Esophagus muscularis mucosa (tissue), 4 donors: Measurements from ENCODE around the gene FKBP2. TPM values are rescaled to one million over a fixed set of nuclear protein-coding genes. Genes with fewer than 3 reads are reported as not detected.
A peak's percentile ranks its signal among the peaks of the same experiment; 100 is the strongest.

ENCODE experiments used
- DNase-seq: peaks from one replicate; pipeline ENCODE4 v3.0.0-alpha.2; 2017; ENCODE audit errors: extremely low spot score
- H3K27ac ChIP-seq, 4 donors: fragments of 200-600 bp; sonication (generic); replicated peaks in 1 of 4; 1 replicate in 3 of 4; 2 replicates in 1 of 4; pipeline ENCODE4 v1.5.1; 2016 to 2019; ENCODE audit warnings: mild to moderate bottlenecking in 1 of 4
- H3K27me3 ChIP-seq, 4 donors: fragments of 200-600 bp; sonication (generic); one replicate each; pipeline versions ENCODE4 v1.5.1 to v1.6.0; 2016 to 2019
- H3K36me3 ChIP-seq, 4 donors: fragments of 200-600 bp; sonication (generic); one replicate each; pipeline ENCODE4 v1.5.1; 2016 to 2019
- H3K4me1 ChIP-seq, 4 donors: fragments of 200-600 bp; sonication (generic); one replicate each; pipeline ENCODE4 v1.5.1; 2016 to 2019
- H3K4me3 ChIP-seq, 4 donors: fragments of 200-600 bp; sonication (generic); 1 replicate in 2 of 4; 2 replicates in 2 of 4; pipeline ENCODE4 v1.5.1; 2016 to 2019; ENCODE audit warnings: mild to moderate bottlenecking in 4 of 4, moderate library complexity in 1 of 4
- H3K9me3 ChIP-seq, 4 donors: fragments of 200-600 bp; sonication (generic); 1 replicate in 3 of 4; 2 replicates in 1 of 4; pipeline ENCODE4 v1.5.1; 2016 to 2019
- CTCF ChIP-seq, 3 experiments: fragments of 200-600 bp in 2 of 3; fragments of 450-650 bp in 1 of 3; sonication (generic) in 2 of 3; IDR thresholded peaks; one replicate each; pipeline ENCODE4 v1.5.1; 2017 to 2019; ENCODE audit warnings: antibody characterized with exemption in 3 of 3, mild to moderate bottlenecking in 2 of 3, moderate library complexity in 1 of 3
- EP300 ChIP-seq: sonication (generic); formaldehyde crosslinking; IDR thresholded peaks from one replicate; pipeline ENCODE4 v1.6.1; 2017; ENCODE audit warnings: antibody characterized with exemption
- POLR2A ChIP-seq: fragments of 450-650 bp; IDR thresholded peaks from one replicate; pipeline ENCODE4 v1.6.1; 2017; ENCODE audit warnings: antibody characterized with exemption, moderate library complexity, mild to moderate bottlenecking, low read depth
- POLR2AphosphoS5 ChIP-seq, 2 donors: sonication (generic); formaldehyde crosslinking; IDR thresholded peaks; one replicate each; pipeline ENCODE4 v1.6.1; 2017; ENCODE audit warnings: antibody characterized with exemption in 2 of 2
- WGBS: methylation state at CpG from one replicate; pipeline ENCODE4 v1.1.5; 2018; 5-methylcytosine and 5-hydroxymethylcytosine counted together
- intact Hi-C: fragments of 100-400 bp; cut with DNase I; formaldehyde crosslinking; loops from one replicate; pipeline ENCODE4 v1.15.1; 2023
- total RNA-seq, 4 donors: library from RNA; depleted of rRNA; stranded (reverse); fragments of >200 nt; gene quantifications; one replicate each; pipeline versions ENCODE4 v1.1.0 to v1.2.1, GENCODE V29; 2016

FKBP2 gene
- 10 to 100 TPM; 49.0 to 87.8 (median 65.5) TPM for total RNA-seq

- Histone ChIP-seq H3K27ac (peak within 1 kb of the TSS; percentile 97 to 100 (median 98)), H3K4me3 (peak within 1 kb of the TSS; percentile 77 to 98 (median 90)), H3K9me3 (no peaks in the 10 kb centered on the region), H3K27me3 (no peaks in the 10 kb centered on the region), H3K4me1 (peaks cover 34 to 56% (median 51%) of the 10 kb centered on the region in 4 donors), H3K36me3 (peaks cover 23 to 54% (median 38%) of the 10 kb centered on the region in 4 donors)
- DNase-seq, result peak; percentile 99
- no peak for TF ChIP-seq CTCF (IDR thresholded peaks at IDR 0.05)
- peak; percentile 67 for TF ChIP-seq POLR2A
- peak; percentile 98 to 99 for TF ChIP-seq POLR2AphosphoS5 (IDR thresholded peaks at IDR 0.05)
- TF ChIP-seq EP300, result no peak
- 4% methylated on average over 25 of the region's 58 CpGs for WGBS
- intact Hi-C loops, result no loop called here
Observed at GRCh38 chr11:64240435-64241240, at the start of gene FKBP2. FKBP2 (plus strand) TSS chr11:64241095; CDS start chr11:64242388, 1,293 bp downstream.

DNA sequence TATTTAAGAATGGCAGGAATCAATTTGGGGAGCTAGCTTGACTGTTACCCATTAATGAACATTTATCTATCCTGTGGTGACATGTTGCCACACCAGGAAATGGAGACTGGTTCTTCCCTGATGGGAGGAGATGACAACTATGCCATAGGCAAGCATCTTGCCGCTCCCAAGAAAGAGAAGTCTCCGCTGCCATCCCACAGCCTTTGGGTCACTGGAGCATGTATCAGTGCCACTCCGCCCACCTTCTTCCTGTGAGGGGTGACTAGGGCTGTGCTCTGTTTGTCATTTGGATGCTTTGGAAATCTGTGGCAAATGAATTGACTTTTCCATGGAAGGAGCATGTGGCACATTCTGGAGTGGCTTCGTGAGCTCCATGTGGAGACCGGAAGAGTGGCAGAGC lies 48.5 kb upstream of the FKBP2 start:
- Histone ChIP-seq H3K27me3 (no peaks in the 10 kb centered on the region), H3K9me3 (no peaks in the 10 kb centered on the region), H3K36me3 (peaks cover 44 to 76% (median 57%) of the 10 kb centered on the region in 4 donors), H3K4me3 (no peak overlapping the region), H3K27ac (no peak overlapping the region), H3K4me1 (peaks cover 0 to 20% (median 7%) of the 10 kb centered on the region in 4 donors)
- intact Hi-C loops, result no loop called here
- WGBS, result 89% methylated on average over 4 of the region's 5 CpGs
- TF ChIP-seq CTCF (IDR thresholded peaks at IDR 0.05) (no peak), POLR2A (no peak), POLR2AphosphoS5 (IDR thresholded peaks at IDR 0.05) (no peak), EP300 (no peak)
- no peak for DNase-seq

- Histone ChIP-seq H3K9me3 (no peaks in the 10 kb centered on the region), H3K27me3 (no peaks in the 10 kb centered on the region), H3K27ac (no peak overlapping the region), H3K4me1 (peaks cover 0 to 8% (median 0%) of the 10 kb centered on the region in 4 donors), H3K4me3 (no peak overlapping the region), H3K36me3 (peaks cover 76 to 93% (median 91%) of the 10 kb centered on the region in 4 donors)
- no peak for TF ChIP-seq POLR2AphosphoS5 (IDR thresholded peaks at IDR 0.05)
- no peak for TF ChIP-seq CTCF (IDR thresholded peaks at IDR 0.05)
- TF ChIP-seq POLR2A, result no peak
- intact Hi-C loops, result no loop called here
- no peak for DNase-seq
- 85% methylated on average over 7 of the region's 9 CpGs for WGBS
Observed at GRCh38 chr11:64196626-64197025, 44.3 kb upstream of the FKBP2 start.

- Histone ChIP-seq H3K27me3 (no peaks in the 10 kb centered on the region), H3K9me3 (no peaks in the 10 kb centered on the region), H3K4me1 (no peaks in the 10 kb centered on the region), H3K36me3 (peaks cover 85 to 100% (median 99%) of the 10 kb centered on the region in 4 donors), H3K27ac (no peak overlapping the region), H3K4me3 (no peak overlapping the region)
- TF ChIP-seq CTCF (IDR thresholded peaks at IDR 0.05) (no peak), POLR2A (no peak), POLR2AphosphoS5 (IDR thresholded peaks at IDR 0.05) (no peak), EP300 (no peak)
- WGBS, result 92% methylated on average over 2 of the region's 2 CpGs
- intact Hi-C loops, result no loop called here
- no peak for DNase-seq
Observed at GRCh38 chr11:64198511-64198910, 42.4 kb upstream of the FKBP2 start.
